CD14-positive monocyte (primary cell): Measurements from ENCODE around the gene SPECC1L. TPM values are rescaled to one million over a fixed set of nuclear protein-coding genes. Genes with fewer than 3 reads are reported as not detected.

Experiments used
- DNase-seq, 3 donors: peaks; one replicate each; pipeline ENCODE4 v3.0.0-alpha.2; 2011 to 2022
- H2AFZ ChIP-seq: 2 replicates; pipeline ENCODE4 v1.6.0; 2012; ENCODE audit warnings: mild to moderate bottlenecking, low read depth, low read length, inconsistent platforms; ENCODE audit not compliant: insufficient read depth, poor library complexity, severe bottlenecking
- H3K27ac ChIP-seq, 2 donors: 1 replicate in 1 of 2; 2 replicates in 1 of 2; pipeline ENCODE4 v1.5.1; 2012 to 2013; ENCODE audit warnings: low read length in 2 of 2, control low read depth in 1 of 2, inconsistent platforms in 1 of 2, low read depth in 1 of 2, mild to moderate bottlenecking in 1 of 2
- H3K27me3 ChIP-seq, 2 donors: one replicate each; pipeline versions ENCODE4 v1.6.0 to v1.6.1; 2011 to 2013; ENCODE audit warnings: low read length in 2 of 2; ENCODE audit not compliant: control insufficient read depth in 2 of 2, insufficient read depth in 2 of 2
- H3K36me3 ChIP-seq, 2 donors: replicated peaks in 1 of 2; 1 replicate in 1 of 2; 2 replicates in 1 of 2; pipeline versions ENCODE4 v1.5.1 to v1.6.1; 2012 to 2013; ENCODE audit warnings: low read length in 2 of 2, control low read depth in 1 of 2, inconsistent platforms in 1 of 2, mild to moderate bottlenecking in 1 of 2; ENCODE audit not compliant: insufficient read depth in 2 of 2, control insufficient read depth in 1 of 2
- H3K4me1 ChIP-seq, 2 donors: 1 replicate in 1 of 2; 2 replicates in 1 of 2; pipeline versions ENCODE4 v1.5.1 to v1.6.1; 2012 to 2013; ENCODE audit warnings: low read length in 2 of 2, control low read depth in 1 of 2, inconsistent platforms in 1 of 2, mild to moderate bottlenecking in 1 of 2, moderate library complexity in 1 of 2; ENCODE audit not compliant: insufficient read depth in 2 of 2, control insufficient read depth in 1 of 2
- H3K4me2 ChIP-seq: replicated peaks from 2 replicates; pipeline ENCODE3; 2012; ENCODE audit warnings: low read length, moderate library complexity, mild to moderate bottlenecking; ENCODE audit not compliant: poor library complexity, severe bottlenecking; ENCODE audit errors: extremely low read depth
- H3K4me3 ChIP-seq, 3 experiments: fragments of 200-600 bp in 1 of 3; sonication (generic) in 1 of 3; replicated peaks in 1 of 3; 1 replicate in 2 of 3; 2 replicates in 1 of 3; pipeline ENCODE4 v1.5.1; 2011 to 2013; ENCODE audit warnings: low read length in 3 of 3, mild to moderate bottlenecking in 3 of 3, control low read depth in 2 of 3, low read depth in 2 of 3, inconsistent platforms in 1 of 3, moderate library complexity in 1 of 3
- H3K79me2 ChIP-seq: 2 replicates; pipeline ENCODE4 v1.6.0; 2012; ENCODE audit warnings: mild to moderate bottlenecking, control low read depth, inconsistent platforms, low read length, moderate library complexity; ENCODE audit not compliant: insufficient read depth
- H3K9ac ChIP-seq: 2 replicates; pipeline ENCODE4 v1.6.0; 2017; ENCODE audit warnings: low read length, mild to moderate bottlenecking; ENCODE audit not compliant: insufficient read depth, poor library complexity, severe bottlenecking
- H3K9me3 ChIP-seq, 2 donors: replicated peaks in 1 of 2; 1 replicate in 1 of 2; 2 replicates in 1 of 2; pipeline versions ENCODE4 v1.5.1 to v1.6.1; 2012 to 2013; ENCODE audit warnings: low read length in 2 of 2, control low read depth in 1 of 2; ENCODE audit not compliant: control insufficient read depth in 1 of 2, insufficient read depth in 1 of 2
- H4K20me1 ChIP-seq: 2 replicates; pipeline ENCODE4 v1.6.0; 2012; ENCODE audit warnings: mild to moderate bottlenecking, low read length, control low read depth, moderate library complexity; ENCODE audit not compliant: insufficient read depth
- H3K27ac Mint-ChIP-seq, 7 donors: one replicate each; pipeline ENCODE4 v1.8.0; 2020; ENCODE audit warnings: mild to moderate bottlenecking in 7 of 7, mixed read lengths in 7 of 7, moderate library complexity in 6 of 7, inconsistent platforms in 2 of 7
- H3K27me3 Mint-ChIP-seq, 3 donors: one replicate each; pipeline ENCODE4 v1.8.0; 2021 to 2022; ENCODE audit warnings: low read depth in 3 of 3, mild to moderate bottlenecking in 3 of 3, mixed read lengths in 3 of 3, moderate library complexity in 3 of 3, inconsistent platforms in 1 of 3
- H3K36me3 Mint-ChIP-seq, 2 donors: one replicate each; pipeline ENCODE4 v1.8.0; 2020; ENCODE audit warnings: mixed read lengths in 2 of 2, inconsistent platforms in 1 of 2, mild to moderate bottlenecking in 1 of 2
- H3K4me1 Mint-ChIP-seq: one replicate; pipeline ENCODE4 v1.8.0; 2020; ENCODE audit warnings: mild to moderate bottlenecking, mixed read lengths
- H3K4me3 Mint-ChIP-seq, 2 donors: one replicate each; pipeline ENCODE4 v1.8.0; 2020; ENCODE audit warnings: mild to moderate bottlenecking in 2 of 2, mixed read lengths in 2 of 2, moderate library complexity in 1 of 2
- H3K9me3 Mint-ChIP-seq, 7 donors: one replicate each; pipeline ENCODE4 v1.8.0; 2020 to 2022; ENCODE audit warnings: mixed read lengths in 7 of 7, mild to moderate bottlenecking in 6 of 7, moderate library complexity in 6 of 7, inconsistent platforms in 2 of 7
- CTCF ChIP-seq: fragments of 200-600 bp; IDR thresholded peaks from one replicate; pipeline ENCODE4 v1.8.0; 2022; ENCODE audit warnings: antibody characterized with exemption, mild to moderate bottlenecking
- WGBS: methylation state at CpG from one replicate; pipeline ENCODE4 v1.1.5; 2013; ENCODE audit warnings: missing lambda C conversion rate; ENCODE audit not compliant: insufficient coverage; 5-methylcytosine and 5-hydroxymethylcytosine counted together
- intact Hi-C, 2 donors: fragments of 100-400 bp; cut with micrococcal nuclease; formaldehyde crosslinking; loops; one replicate each; pipeline versions ENCODE4 v1.15.0 to v1.15.1; 2023
- polyA plus RNA-seq, 3 donors: library from polyadenylated mRNA; depleted of rRNA in 1 of 3; unstranded in 2 of 3; stranded (reverse) in 1 of 3; fragments of 300-500 nt in 2 of 3; fragments of >200 nt in 1 of 3; fragmentation: Illumina TruSeq in 2 of 3; gene quantifications; 1 replicate in 2 of 3; 2 replicates in 1 of 3; pipeline ENCODE4 v1.2.3, GENCODE V29; 2012 to 2021

Gene SPECC1L
- polyA plus RNA-seq, 3 donors, result 2.5 to 7.2 (median 4.9) TPM

GRCh38 chr22:24391836-24392217 lies 121.2 kb downstream of the SPECC1L start:
- H3K79me2 ChIP-seq, result no peaks in the 10 kb centered on the region
- peaks cover 6 to 9% of the 10 kb centered on the region in 2 donors for H3K4me1 ChIP-seq
- no peak overlapping the region for H3K27ac ChIP-seq
- TF ChIP-seq CTCF, result no peak
- DNase-seq, result no peak
- peaks cover 8 to 26% of the 10 kb centered on the region in 2 donors for H3K36me3 ChIP-seq
- no peaks in the 10 kb centered on the region for H4K20me1 ChIP-seq
- no CpG with 5 or more reads among the region's 3 CpGs for WGBS
- H3K4me3 ChIP-seq, result no peak overlapping the region
- no peaks in the 10 kb centered on the region for H3K27me3 ChIP-seq
- H3K9ac ChIP-seq, result no peak overlapping the region
- peaks cover 27 to 29% of the 10 kb centered on the region in 2 donors for H3K36me3 Mint-ChIP-seq
- H3K9me3 Mint-ChIP-seq, result no peaks in the 10 kb centered on the region
- H3K27ac Mint-ChIP-seq, result peak overlapping the region in 2 of 7 donors; percentile 12 to 63
- H3K27me3 Mint-ChIP-seq, result no peaks in the 10 kb centered on the region
- H2AFZ ChIP-seq, result no peak overlapping the region
- H3K9me3 ChIP-seq, result no peaks in the 10 kb centered on the region
- intact Hi-C loops, result no loop called here
- H3K4me2 ChIP-seq, result no peak overlapping the region
- H3K4me3 Mint-ChIP-seq, result no peak overlapping the region
- peaks cover 24% of the 10 kb centered on the region for H3K4me1 Mint-ChIP-seq

DNA sequence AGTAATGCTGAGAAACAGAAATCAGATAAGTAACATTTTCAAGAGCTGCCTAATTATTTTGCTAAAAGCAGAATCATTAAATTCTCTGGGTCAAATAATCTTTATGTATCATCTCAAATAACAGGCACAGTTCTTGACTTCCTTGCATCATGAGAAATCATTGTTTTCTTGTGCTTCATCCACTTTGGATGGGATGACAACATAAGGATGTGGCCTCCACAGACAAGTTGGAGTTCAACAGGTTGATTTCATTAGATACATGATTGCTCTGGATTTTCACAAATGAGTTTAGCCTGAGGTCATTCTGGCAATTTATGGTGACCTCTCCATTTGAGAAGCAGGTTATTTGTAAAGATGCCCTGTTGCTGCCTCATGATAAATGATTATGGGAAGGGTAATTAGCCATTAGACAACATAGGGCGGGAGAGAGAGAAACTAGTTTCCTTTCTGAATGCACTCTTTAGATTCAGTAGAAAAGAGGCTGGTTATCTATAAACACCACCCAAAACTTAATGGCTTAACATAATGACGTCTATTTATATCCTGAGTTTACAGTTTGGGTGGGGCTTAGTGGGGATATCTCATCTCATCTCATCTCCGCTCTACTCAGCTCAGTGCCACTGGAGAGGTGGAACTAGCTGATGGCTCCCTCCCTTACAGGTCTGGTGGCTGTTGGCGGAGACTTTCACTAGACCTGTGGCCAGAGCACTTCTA lies 121.7 kb downstream of the SPECC1L start:
- Mint-ChIP-seq H3K9me3 (no peaks in the 10 kb centered on the region), H3K4me1 (peaks cover 24% of the 10 kb centered on the region), H3K27ac (peak overlapping the region in 1 of 7 donors; percentile 63), H3K36me3 (peaks cover 30 to 31% of the 10 kb centered on the region in 2 donors), H3K4me3 (no peak overlapping the region), H3K27me3 (no peaks in the 10 kb centered on the region)
- no peak for TF ChIP-seq CTCF
- H3K4me1 ChIP-seq, result peaks cover 6 to 9% of the 10 kb centered on the region in 2 donors
- H3K27me3 ChIP-seq, result no peaks in the 10 kb centered on the region
- peaks cover 9 to 31% of the 10 kb centered on the region in 2 donors for H3K36me3 ChIP-seq
- whole genome bisulfite sequencing, result 90% methylated on average over 1 of the region's 4 CpGs
- H4K20me1 ChIP-seq, result no peaks in the 10 kb centered on the region
- intact Hi-C loops, result no loop called here
- H2AFZ ChIP-seq, result no peak overlapping the region
- no peaks in the 10 kb centered on the region for H3K9me3 ChIP-seq
- H3K4me3 ChIP-seq, result no peak overlapping the region
- H3K27ac ChIP-seq, result no peak overlapping the region
- H3K9ac ChIP-seq, result no peak overlapping the region
- no peak for DNase-seq
- no peaks in the 10 kb centered on the region for H3K79me2 ChIP-seq
- H3K4me2 ChIP-seq, result no peak overlapping the region
